Measurements from ENCODE around the gene SPDYE16.
"Not testable (repeated sequence)": the region's sequence is repeated elsewhere in the genome, so short reads cannot be mapped to it uniquely, and the experiment has no call there.

DNA sequence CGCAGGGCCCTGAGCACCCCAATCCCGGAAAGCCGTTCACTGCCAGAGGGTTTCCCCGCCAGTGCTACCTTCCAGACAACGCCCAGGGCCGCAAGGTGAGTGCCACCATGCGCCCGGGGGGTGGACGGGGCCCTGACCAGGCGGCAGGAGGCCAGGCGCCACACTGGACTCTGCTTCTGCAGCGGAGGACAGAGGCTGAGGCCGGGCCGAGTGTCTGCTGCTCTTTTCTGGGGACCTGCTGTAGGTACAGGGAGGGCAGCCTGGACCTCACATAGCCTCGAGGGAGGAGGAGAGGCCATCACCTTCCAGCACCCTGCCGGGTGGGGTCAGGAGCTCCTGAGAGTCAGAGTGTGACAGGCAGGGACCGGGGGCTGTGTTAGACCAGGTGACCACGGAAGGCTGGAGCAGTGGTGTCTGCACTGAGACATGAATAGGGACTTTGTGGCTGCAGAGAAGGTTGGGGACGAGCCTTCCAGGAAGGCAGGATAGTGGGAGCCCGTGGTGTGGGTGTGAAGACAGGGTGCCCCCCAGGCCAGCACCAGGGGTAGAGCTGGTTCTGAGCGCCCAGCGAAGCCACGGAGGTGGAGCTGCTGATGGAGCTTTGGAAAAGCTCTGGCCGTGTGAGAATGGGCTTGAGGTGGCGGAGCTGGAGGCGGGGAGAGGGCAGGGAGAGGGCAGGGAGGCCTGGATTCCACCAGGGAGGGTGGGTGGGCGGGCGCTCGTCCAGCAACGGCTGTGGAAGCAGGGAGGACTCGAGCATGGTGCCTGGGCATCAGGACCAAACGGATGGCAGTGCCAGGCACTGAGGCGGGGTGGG is 38.5 kb downstream of the SPDYE16 start:
- TF ChIP-seq, protein P1, sequence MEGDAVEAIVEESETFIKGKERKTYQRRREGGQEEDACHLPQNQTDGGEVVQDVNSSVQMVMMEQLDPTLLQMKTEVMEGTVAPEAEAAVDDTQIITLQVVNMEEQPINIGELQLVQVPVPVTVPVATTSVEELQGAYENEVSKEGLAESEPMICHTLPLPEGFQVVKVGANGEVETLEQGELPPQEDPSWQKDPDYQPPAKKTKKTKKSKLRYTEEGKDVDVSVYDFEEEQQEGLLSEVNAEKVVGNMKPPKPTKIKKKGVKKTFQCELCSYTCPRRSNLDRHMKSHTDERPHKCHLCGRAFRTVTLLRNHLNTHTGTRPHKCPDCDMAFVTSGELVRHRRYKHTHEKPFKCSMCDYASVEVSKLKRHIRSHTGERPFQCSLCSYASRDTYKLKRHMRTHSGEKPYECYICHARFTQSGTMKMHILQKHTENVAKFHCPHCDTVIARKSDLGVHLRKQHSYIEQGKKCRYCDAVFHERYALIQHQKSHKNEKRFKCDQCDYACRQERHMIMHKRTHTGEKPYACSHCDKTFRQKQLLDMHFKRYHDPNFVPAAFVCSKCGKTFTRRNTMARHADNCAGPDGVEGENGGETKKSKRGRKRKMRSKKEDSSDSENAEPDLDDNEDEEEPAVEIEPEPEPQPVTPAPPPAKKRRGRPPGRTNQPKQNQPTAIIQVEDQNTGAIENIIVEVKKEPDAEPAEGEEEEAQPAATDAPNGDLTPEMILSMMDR (IDR thresholded peaks at IDR 0.05) = not testable (repeated sequence)
- TF ChIP-seq EP300, POLR2AphosphoS5 (IDR thresholded peaks at IDR 0.05): not testable (repeated sequence)
